Loucy (cell line): ENCODE results near the gene ACOD1.

Experiments used
- CTCF ChIP-seq: fragments of 200-600 bp; sonication (generic); conservative IDR thresholded peaks from 2 replicates; pipeline ENCODE4 v1.5.1; 2014; ENCODE audit warnings: mild to moderate bottlenecking, antibody characterized with exemption, low read length
- EZH2phosphoT487 ChIP-seq: fragments of 200-600 bp; IDR thresholded peaks from 2 replicates; pipeline ENCODE4 v1.6.1; 2018; ENCODE audit warnings: antibody characterized with exemption, mild to moderate bottlenecking, moderate library complexity, borderline replicate concordance

DNA sequence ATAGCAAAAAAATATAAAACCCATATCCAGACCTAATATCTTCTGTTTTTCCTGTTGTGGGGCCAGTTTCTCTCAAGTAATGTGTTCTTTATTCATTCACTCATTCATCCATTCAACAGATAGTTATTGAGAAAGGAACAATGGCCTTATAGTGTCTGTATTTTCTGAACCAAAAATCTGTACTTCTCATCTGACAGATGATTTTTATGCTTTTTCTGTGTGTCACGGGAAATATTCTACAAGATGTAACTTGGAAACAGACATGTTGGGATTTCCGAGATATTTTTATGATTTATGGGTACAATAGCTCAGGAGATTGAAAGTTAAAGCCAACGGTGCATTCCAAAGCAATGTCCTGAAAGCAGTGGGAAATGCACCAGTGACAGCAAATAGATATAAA lies 5.7 kb downstream of the ACOD1 start:
- TF ChIP-seq CTCF (no peak), EZH2phosphoT487 (no peak)
